Inflammatory macrophage treated with lipopolysaccharide for 4 hours (primary cell): Measurements from ENCODE around the gene POR.

Experiments used
- DNase-seq: peaks from one replicate; pipeline ENCODE4 v3.0.0-alpha.2; 2020

Gene POR

GRCh38 chr7:75980430-75981202, 65.7 kb downstream of the POR start:
- no peak for DNase-seq

- DNase-seq = no peak
Observed at GRCh38 chr7:75981203-75981452, 66.2 kb downstream of the POR start.

- no peak for DNase-seq
Observed at GRCh38 chr7:75981453-75982305, 66.7 kb downstream of the POR start.

- no peak for DNase-seq
Observed at GRCh38 chr7:75982306-75983064, 67.5 kb downstream of the POR start.

- no peak for DNase-seq
Observed at GRCh38 chr7:75983471-75984129, 68.6 kb downstream of the POR start.

GRCh38 chr7:75984130-75985008, 69.4 kb downstream of the POR start:
- DNase-seq = no peak

GRCh38 chr7:75985009-75985517, 70.1 kb downstream of the POR start:
- DNase-seq = no peak

- no peak for DNase-seq
Observed at GRCh38 chr7:75985518-75986146, 70.7 kb downstream of the POR start.

- no peak for DNase-seq
Observed at GRCh38 chr7:75986147-75986781, 71.3 kb downstream of the POR start.

- DNase-seq = no peak
Observed at GRCh38 chr7:75987026-75987804, 72.3 kb downstream of the POR start.

- no peak for DNase-seq
Observed at GRCh38 chr7:75987805-75988567, 73.0 kb downstream of the POR start.

- DNase-seq = no peak
Observed at GRCh38 chr7:75988568-75989499, 73.9 kb downstream of the POR start.

GRCh38 chr7:75989500-75990388, 74.8 kb downstream of the POR start:
- DNase-seq = no peak

- DNase-seq = no peak
Observed at GRCh38 chr7:75991531-75992082, 76.7 kb downstream of the POR start.

- no peak for DNase-seq
Observed at GRCh38 chr7:75992083-75992755, 77.3 kb downstream of the POR start.
